Hepatocyte (in vitro differentiated cells): ENCODE measurements around the gene HNRNPD. TPM values are rescaled to one million over a fixed set of nuclear protein-coding genes. Genes with fewer than 3 reads are reported as not detected.
"Not testable (repeated sequence)": the region's sequence is repeated elsewhere in the genome, so short reads cannot be mapped to it uniquely, and the experiment has no call there.

ENCODE experiments used
- DNase-seq: peaks from one replicate; pipeline ENCODE4 v3.0.0-alpha.2; 2016; ENCODE audit warnings: low spot score
- H2AFZ ChIP-seq: fragments of 200-600 bp; sonication (generic); 2 replicates; pipeline ENCODE4 v1.6.0; 2016; ENCODE audit warnings: antibody characterized with exemption, mild to moderate bottlenecking
- H3K27ac ChIP-seq: fragments of 200-600 bp; sonication (generic); 2 replicates; pipeline ENCODE4 v1.5.1; 2016; ENCODE audit warnings: mild to moderate bottlenecking
- H3K27me3 ChIP-seq: fragments of 200-600 bp; sonication (generic); 2 replicates; pipeline ENCODE4 v1.6.1; 2016
- H3K36me3 ChIP-seq: fragments of 200-600 bp; sonication (generic); replicated peaks from 2 replicates; pipeline ENCODE4 v1.5.1; 2016; ENCODE audit warnings: low read depth; ENCODE audit not compliant: insufficient read depth
- H3K4me1 ChIP-seq: fragments of 200-600 bp; sonication (generic); 2 replicates; pipeline ENCODE4 v1.5.1; 2016; ENCODE audit warnings: mild to moderate bottlenecking, moderate library complexity; ENCODE audit not compliant: insufficient read depth
- H3K4me2 ChIP-seq: fragments of 200-600 bp; sonication (generic); 2 replicates; pipeline ENCODE4 v1.6.0; 2016
- H3K4me3 ChIP-seq: fragments of 200-600 bp; sonication (generic); 2 replicates; pipeline ENCODE4 v1.5.1; 2016; ENCODE audit warnings: mild to moderate bottlenecking
- H3K79me2 ChIP-seq: fragments of 200-600 bp; sonication (generic); 2 replicates; pipeline ENCODE4 v1.6.0; 2017; ENCODE audit warnings: mild to moderate bottlenecking
- H3K9me2 ChIP-seq: fragments of 200-600 bp; sonication (generic); replicated peaks from 2 replicates; pipeline ENCODE4 v1.6.0; 2017; ENCODE audit warnings: mild to moderate bottlenecking; ENCODE audit not compliant: insufficient read depth
- H3K9me3 ChIP-seq: fragments of 200-600 bp; sonication (generic); 2 replicates; pipeline ENCODE4 v1.5.1; 2016; ENCODE audit warnings: low read depth, mild to moderate bottlenecking
- H4K20me1 ChIP-seq: fragments of 200-600 bp; sonication (generic); 2 replicates; pipeline ENCODE4 v1.6.0; 2016; ENCODE audit warnings: mild to moderate bottlenecking; ENCODE audit not compliant: insufficient read depth, poor library complexity, severe bottlenecking
- EZH2 ChIP-seq: fragments of 200-600 bp; sonication (generic); IDR thresholded peaks from 2 replicates; pipeline ENCODE4 v1.6.1; 2016; ENCODE audit warnings: antibody characterized with exemption, mild to moderate bottlenecking, borderline replicate concordance
- EZH2phosphoT487 ChIP-seq: fragments of 200-600 bp; sonication (generic); IDR thresholded peaks from one replicate; pipeline ENCODE4 v1.6.1; 2018; ENCODE audit warnings: antibody characterized with exemption, mild to moderate bottlenecking, low read depth, moderate library complexity; ENCODE audit not compliant: unreplicated experiment, severe bottlenecking
- WGBS: methylation state at CpG from one replicate; pipeline ENCODE4 v1.1.6; 2016; ENCODE audit warnings: low lambda C conversion rate; ENCODE audit errors: missing lambda C conversion rate; 5-methylcytosine and 5-hydroxymethylcytosine counted together
- polyA plus RNA-seq: library from polyadenylated mRNA; unstranded; fragments of >200 nt; fragmentation: Nextera tagmentation; extraction: Ambion mirVana; gene quantifications from 2 replicates; pipeline ENCODE4 v1.2.1, GENCODE V29; 2016
- total RNA-seq: library from RNA; depleted of rRNA; stranded (reverse); fragments of >200 nt; gene quantifications from 2 replicates; pipeline ENCODE4 v1.2.3, GENCODE V29; 2014
- TF ChIP-seq, protein P1 (sequence below): fragments of 200-600 bp; sonication (generic); IDR thresholded peaks from 2 replicates; pipeline ENCODE4 v1.5.1; 2016; ENCODE audit warnings: antibody characterized with exemption, mild to moderate bottlenecking; ENCODE audit not compliant: poor library complexity

Gene HNRNPD
- total and polyA plus RNA-seq, 2 experiments from 2014 or later = 54.0 to 231 TPM

GRCh38 chr4:82372517-82373485 is 990 bp downstream of the HNRNPD start:
- WGBS = 2% methylated on average over 32 of the region's 37 CpGs
- peaks cover 21% of the 10 kb centered on the region for H3K4me1 ChIP-seq
- H3K36me3 ChIP-seq = no peaks in the 10 kb centered on the region
- H3K9me2 ChIP-seq = no peaks in the 10 kb centered on the region
- H2AFZ ChIP-seq = peak overlapping the region; percentile 61
- peak overlapping the region; percentile 96 for H3K4me3 ChIP-seq
- peaks cover 85% of the 10 kb centered on the region for H3K79me2 ChIP-seq
- peaks cover 56% of the 10 kb centered on the region for H4K20me1 ChIP-seq
- TF ChIP-seq, protein P1, sequence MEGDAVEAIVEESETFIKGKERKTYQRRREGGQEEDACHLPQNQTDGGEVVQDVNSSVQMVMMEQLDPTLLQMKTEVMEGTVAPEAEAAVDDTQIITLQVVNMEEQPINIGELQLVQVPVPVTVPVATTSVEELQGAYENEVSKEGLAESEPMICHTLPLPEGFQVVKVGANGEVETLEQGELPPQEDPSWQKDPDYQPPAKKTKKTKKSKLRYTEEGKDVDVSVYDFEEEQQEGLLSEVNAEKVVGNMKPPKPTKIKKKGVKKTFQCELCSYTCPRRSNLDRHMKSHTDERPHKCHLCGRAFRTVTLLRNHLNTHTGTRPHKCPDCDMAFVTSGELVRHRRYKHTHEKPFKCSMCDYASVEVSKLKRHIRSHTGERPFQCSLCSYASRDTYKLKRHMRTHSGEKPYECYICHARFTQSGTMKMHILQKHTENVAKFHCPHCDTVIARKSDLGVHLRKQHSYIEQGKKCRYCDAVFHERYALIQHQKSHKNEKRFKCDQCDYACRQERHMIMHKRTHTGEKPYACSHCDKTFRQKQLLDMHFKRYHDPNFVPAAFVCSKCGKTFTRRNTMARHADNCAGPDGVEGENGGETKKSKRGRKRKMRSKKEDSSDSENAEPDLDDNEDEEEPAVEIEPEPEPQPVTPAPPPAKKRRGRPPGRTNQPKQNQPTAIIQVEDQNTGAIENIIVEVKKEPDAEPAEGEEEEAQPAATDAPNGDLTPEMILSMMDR = no peak
- TF ChIP-seq EZH2phosphoT487 (no peak), EZH2 (no peak)
- peak overlapping the region; percentile 99 for H3K27ac ChIP-seq
- H3K27me3 ChIP-seq = no peaks in the 10 kb centered on the region
- H3K9me3 ChIP-seq = no peaks in the 10 kb centered on the region
- H3K4me2 ChIP-seq = peak overlapping the region; percentile 94
- peak; percentile 87 for DNase-seq

DNA sequence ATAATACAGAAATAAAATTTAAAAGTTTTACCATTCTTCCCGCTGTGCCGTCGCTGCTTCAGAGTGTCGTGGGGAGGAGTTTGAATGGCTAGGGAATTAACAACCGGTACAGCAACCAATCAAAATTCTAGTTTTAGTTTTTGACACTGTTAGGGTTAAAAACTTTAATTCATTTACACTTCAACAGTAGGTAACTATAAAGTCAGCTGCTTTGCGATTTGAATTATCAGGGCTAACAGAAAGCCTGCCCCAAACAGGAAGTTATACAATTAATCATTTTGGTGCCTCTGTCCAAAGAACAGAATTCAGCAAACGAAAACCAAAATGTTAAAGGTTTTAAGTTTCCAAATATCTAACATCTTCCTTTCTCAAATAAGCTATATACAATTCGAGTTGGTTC is 2.3 kb downstream of the HNRNPD start:
- no peaks in the 10 kb centered on the region for H3K27me3 ChIP-seq
- H3K27ac ChIP-seq = no peak overlapping the region
- H3K36me3 ChIP-seq = no peaks in the 10 kb centered on the region
- H3K4me1 ChIP-seq = peaks cover 21% of the 10 kb centered on the region
- H3K9me3 ChIP-seq = no peaks in the 10 kb centered on the region
- H3K4me3 ChIP-seq = peak overlapping the region; percentile 96
- DNase-seq = no peak
- no peaks in the 10 kb centered on the region for H3K9me2 ChIP-seq
- no peak overlapping the region for H2AFZ ChIP-seq
- TF ChIP-seq EZH2 (no peak), EZH2phosphoT487 (no peak)
- TF ChIP-seq, protein P1 = no peak
- peaks cover 69% of the 10 kb centered on the region for H4K20me1 ChIP-seq
- WGBS = 0% methylated on average over 8 of the region's 8 CpGs
- peaks cover 88% of the 10 kb centered on the region for H3K79me2 ChIP-seq
- peak overlapping the region; percentile 94 for H3K4me2 ChIP-seq

GRCh38 chr4:82367438-82368097 is 6.2 kb downstream of the HNRNPD start:
- Histone ChIP-seq H3K27ac (no peak overlapping the region), H3K9me2 (no peaks in the 10 kb centered on the region), H3K79me2 (peaks cover 100% of the 10 kb centered on the region), H4K20me1 (peaks cover 100% of the 10 kb centered on the region), H2AFZ (no peak overlapping the region), H3K36me3 (no peaks in the 10 kb centered on the region), H3K9me3 (no peaks in the 10 kb centered on the region), H3K27me3 (no peaks in the 10 kb centered on the region), H3K4me2 (peak overlapping the region; percentile 94), H3K4me1 (peaks cover 36% of the 10 kb centered on the region), H3K4me3 (no peak overlapping the region)
- WGBS = 78% methylated on average over 5 of the region's 5 CpGs
- no peak for DNase-seq
- TF ChIP-seq, protein P1 = no peak
- TF ChIP-seq EZH2phosphoT487 (no peak), EZH2 (no peak)

- peaks cover 100% of the 10 kb centered on the region for H4K20me1 ChIP-seq
- H3K4me1 ChIP-seq = peaks cover 36% of the 10 kb centered on the region
- not testable (repeated sequence) for H3K27me3 ChIP-seq, H2AFZ ChIP-seq, H3K27ac ChIP-seq, H3K4me2 ChIP-seq, DNase-seq, H3K4me3 ChIP-seq, H3K36me3 ChIP-seq, H3K9me2 ChIP-seq, H3K9me3 ChIP-seq
- 99% methylated on average over 11 of the region's 11 CpGs for WGBS
- peaks cover 100% of the 10 kb centered on the region for H3K79me2 ChIP-seq
These were observed 7.4 kb downstream of the HNRNPD start for GRCh38 chr4:82366431-82366830.
